Adrenal gland (tissue), 5 donors: Measurements from ENCODE around the gene NBPF14.
"Not testable (repeated sequence)": the region's sequence is repeated elsewhere in the genome, so short reads cannot be mapped to it uniquely, and the experiment has no call there.

ENCODE experiments used
- CTCF ChIP-seq, 6 experiments: fragments of 450-650 bp in 4 of 6; fragments of 200-600 bp in 2 of 6; sonication (generic) in 1 of 6; IDR thresholded peaks; 1 replicate in 5 of 6; 2 replicates in 1 of 6; pipeline versions ENCODE4 v1.5.1 to v1.8.0; 2016 to 2021; ENCODE audit warnings: antibody characterized with exemption in 6 of 6, mild to moderate bottlenecking in 2 of 6, moderate library complexity in 1 of 6
- POLR2A ChIP-seq, 2 donors: fragments of 450-650 bp; IDR thresholded peaks; one replicate each; pipeline ENCODE4 v1.6.1; 2017; ENCODE audit warnings: antibody characterized with exemption in 2 of 2, mild to moderate bottlenecking in 2 of 2, moderate library complexity in 1 of 2
- donor health status: DM: no; HTN: no; CAD: no.

- not testable (repeated sequence) for TF ChIP-seq POLR2A, CTCF (IDR thresholded peaks at IDR 0.05)
Measured at GRCh38 chr1:148595911-148596310, at the start of gene NBPF14.
